Neural crest cell (in vitro differentiated cells): ENCODE data around the gene CHRNG. TPM values are rescaled to one million over a fixed set of nuclear protein-coding genes. Genes with fewer than 3 reads are reported as not detected.
A peak's percentile ranks its signal among the peaks of the same experiment; 100 is the strongest.

Experiments used
- DNase-seq: peaks from one replicate; pipeline ENCODE4 v3.0.0; 2021; ENCODE audit warnings: low read depth, mixed read lengths, low spot score
- H3K27ac Mint-ChIP-seq: one replicate; pipeline ENCODE4 v1.8.0; 2021; ENCODE audit warnings: mild to moderate bottlenecking, mixed read lengths; ENCODE audit not compliant: unreplicated experiment
- H3K27me3 Mint-ChIP-seq: 2 replicates; pipeline ENCODE4 v1.8.0; 2021; ENCODE audit warnings: low read depth, mild to moderate bottlenecking, mixed read lengths
- H3K36me3 Mint-ChIP-seq: 2 replicates; pipeline ENCODE4 v1.8.0; 2021; ENCODE audit warnings: low read depth, mild to moderate bottlenecking, mixed read lengths
- H3K4me1 Mint-ChIP-seq: 2 replicates; pipeline ENCODE4 v1.8.0; 2021; ENCODE audit warnings: mixed read lengths
- H3K4me3 Mint-ChIP-seq: one replicate; pipeline ENCODE4 v1.8.0; 2021; ENCODE audit warnings: mild to moderate bottlenecking, mixed read lengths
- H3K9me3 Mint-ChIP-seq: 2 replicates; pipeline ENCODE4 v1.8.0; 2021; ENCODE audit warnings: mixed read lengths
- total RNA-seq: library from RNA; stranded (reverse); gene quantifications from 2 replicates; pipeline ENCODE4 v1.2.1, GENCODE V29; 2021
- TF ChIP-seq, protein P1 (sequence below): fragments of 200-600 bp; sonication (generic); conservative IDR thresholded peaks from 2 replicates; pipeline ENCODE4 v1.5.0; 2021; ENCODE audit warnings: antibody characterized with exemption, mild to moderate bottlenecking

The CHRNG gene
- total RNA-seq, 1 donor from 2014 or later, result not detected

GRCh38 chr2:232550354-232551249 is 11.1 kb downstream of the CHRNG start, which contains the start of the genes EIF4E2 and TIGD1:
Gene EIF4E2, plus strand, starts transcription at chr2:232550689. Its CDS starts 36 bp downstream, at chr2:232550725.
Gene TIGD1, minus strand, starts transcription at chr2:232550557. Its CDS starts 675 bp downstream, at chr2:232549882.
- H3K4me3 Mint-ChIP-seq, result peak within 1 kb of the TSS; percentile 97
- H3K4me1 Mint-ChIP-seq, result peaks cover 43% of the 10 kb centered on the region
- DNase-seq, result peak; percentile 93
- no peaks in the 10 kb centered on the region for H3K27me3 Mint-ChIP-seq
- peak within 1 kb of the TSS; percentile 98 for H3K27ac Mint-ChIP-seq
- TF ChIP-seq, protein P1, sequence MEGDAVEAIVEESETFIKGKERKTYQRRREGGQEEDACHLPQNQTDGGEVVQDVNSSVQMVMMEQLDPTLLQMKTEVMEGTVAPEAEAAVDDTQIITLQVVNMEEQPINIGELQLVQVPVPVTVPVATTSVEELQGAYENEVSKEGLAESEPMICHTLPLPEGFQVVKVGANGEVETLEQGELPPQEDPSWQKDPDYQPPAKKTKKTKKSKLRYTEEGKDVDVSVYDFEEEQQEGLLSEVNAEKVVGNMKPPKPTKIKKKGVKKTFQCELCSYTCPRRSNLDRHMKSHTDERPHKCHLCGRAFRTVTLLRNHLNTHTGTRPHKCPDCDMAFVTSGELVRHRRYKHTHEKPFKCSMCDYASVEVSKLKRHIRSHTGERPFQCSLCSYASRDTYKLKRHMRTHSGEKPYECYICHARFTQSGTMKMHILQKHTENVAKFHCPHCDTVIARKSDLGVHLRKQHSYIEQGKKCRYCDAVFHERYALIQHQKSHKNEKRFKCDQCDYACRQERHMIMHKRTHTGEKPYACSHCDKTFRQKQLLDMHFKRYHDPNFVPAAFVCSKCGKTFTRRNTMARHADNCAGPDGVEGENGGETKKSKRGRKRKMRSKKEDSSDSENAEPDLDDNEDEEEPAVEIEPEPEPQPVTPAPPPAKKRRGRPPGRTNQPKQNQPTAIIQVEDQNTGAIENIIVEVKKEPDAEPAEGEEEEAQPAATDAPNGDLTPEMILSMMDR, result peak; percentile 49
- H3K9me3 Mint-ChIP-seq, result peaks cover 4% of the 10 kb centered on the region
- H3K36me3 Mint-ChIP-seq, result peaks cover 39% of the 10 kb centered on the region

DNA sequence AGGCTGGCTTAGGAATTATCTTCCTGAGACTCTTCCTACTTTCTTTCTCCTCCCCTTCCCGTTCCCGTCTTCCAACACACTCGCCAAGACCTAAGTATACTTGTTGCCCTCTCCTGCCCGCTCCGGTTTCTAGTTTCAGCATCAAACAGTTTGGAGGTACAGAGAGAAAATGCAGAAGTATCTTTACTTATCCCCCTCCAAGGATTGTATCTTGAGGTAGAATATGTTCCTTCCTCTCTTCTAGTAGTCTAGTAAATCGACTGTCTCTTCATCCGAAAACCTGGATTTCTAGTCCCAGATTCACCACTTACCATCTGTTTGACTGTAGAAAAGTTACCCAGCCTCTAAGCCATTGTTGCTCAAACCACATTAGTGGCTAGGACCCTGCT is 11.8 kb downstream of the CHRNG start:
- peaks cover 43% of the 10 kb centered on the region for H3K4me1 Mint-ChIP-seq
- peaks cover 4% of the 10 kb centered on the region for H3K9me3 Mint-ChIP-seq
- H3K27me3 Mint-ChIP-seq, result no peaks in the 10 kb centered on the region
- no peak for DNase-seq
- TF ChIP-seq, protein P1, result no peak
- H3K27ac Mint-ChIP-seq, result peak overlapping the region; percentile 95
- H3K4me3 Mint-ChIP-seq, result peak overlapping the region; percentile 97
- peaks cover 39% of the 10 kb centered on the region for H3K36me3 Mint-ChIP-seq

DNA sequence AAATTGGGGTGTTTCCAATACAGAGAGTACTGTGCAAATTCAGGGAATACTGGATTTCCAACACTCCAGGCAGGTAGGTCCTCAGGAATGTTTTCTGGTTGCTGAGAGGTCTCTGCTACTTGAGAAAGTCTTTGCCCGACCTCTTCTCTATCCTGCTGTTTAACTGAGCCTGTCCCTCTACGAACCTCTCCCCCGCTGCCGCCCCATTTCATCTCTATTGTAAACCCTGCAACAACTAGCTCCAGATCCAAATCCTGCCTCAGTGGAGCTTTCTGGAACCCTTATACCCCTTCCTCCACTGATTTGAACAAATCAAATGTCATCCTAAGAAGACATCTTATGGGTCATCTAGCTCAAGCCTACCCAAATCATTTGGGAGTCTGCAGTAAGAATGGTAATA is 12.3 kb downstream of the CHRNG start:
- H3K9me3 Mint-ChIP-seq, result peaks cover 4% of the 10 kb centered on the region
- peaks cover 43% of the 10 kb centered on the region for H3K4me1 Mint-ChIP-seq
- peak overlapping the region; percentile 95 for H3K27ac Mint-ChIP-seq
- no peak for DNase-seq
- H3K4me3 Mint-ChIP-seq, result peak overlapping the region; percentile 97
- TF ChIP-seq, protein P1, result no peak
- H3K27me3 Mint-ChIP-seq, result no peaks in the 10 kb centered on the region
- peaks cover 37% of the 10 kb centered on the region for H3K36me3 Mint-ChIP-seq

- no peaks in the 10 kb centered on the region for H3K27me3 Mint-ChIP-seq
These were observed 16.9 kb downstream of the CHRNG start for GRCh38 chr2:232556426-232556825.

GRCh38 chr2:232562515-232563151 is 23.1 kb downstream of the CHRNG start:
- Mint-ChIP-seq H3K9me3 (no peaks in the 10 kb centered on the region), H3K36me3 (peaks cover 13% of the 10 kb centered on the region), H3K27me3 (no peaks in the 10 kb centered on the region), H3K27ac (no peak overlapping the region), H3K4me3 (no peak overlapping the region), H3K4me1 (no peaks in the 10 kb centered on the region)
- TF ChIP-seq, protein P1, result no peak
- DNase-seq, result no peak

More at GRCh38 chr2:232556426-232556825, 16.9 kb downstream of the CHRNG start:
- Mint-ChIP-seq H3K4me1 (peaks cover 20% of the 10 kb centered on the region), H3K27ac (no peak overlapping the region), H3K36me3 (peaks cover 7% of the 10 kb centered on the region), H3K4me3 (no peak overlapping the region), H3K9me3 (no peaks in the 10 kb centered on the region)
- no peak for DNase-seq
- TF ChIP-seq, protein P1, result no peak
